ENCODE measurements around the gene SLBP.

The SLBP gene

DNA sequence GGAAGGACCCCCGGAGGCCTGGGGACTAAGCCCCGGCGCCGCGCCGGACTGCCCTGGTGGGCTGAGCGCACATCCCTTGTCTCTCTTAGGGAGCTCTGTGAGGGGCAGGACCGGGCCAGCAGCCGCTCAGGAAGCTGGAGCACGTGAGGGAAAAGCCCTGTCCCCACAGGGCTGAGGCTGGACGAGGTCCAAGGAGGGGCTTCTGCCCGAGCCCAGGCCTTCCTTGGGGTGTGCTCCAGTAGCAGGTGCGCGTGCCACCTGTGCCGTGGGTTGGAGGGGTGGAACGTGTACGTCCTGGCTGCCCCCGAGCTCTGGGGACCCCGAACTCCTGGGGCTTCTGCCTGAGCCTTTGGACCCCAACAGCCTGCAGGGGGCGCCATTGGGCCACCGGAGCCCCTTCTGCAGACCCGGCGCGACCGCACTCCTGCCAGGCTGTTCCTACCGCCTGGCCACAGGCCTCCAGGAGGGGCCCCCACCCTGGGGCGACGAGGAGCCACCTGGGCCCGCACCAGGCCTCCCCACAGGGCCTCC is 36.4 kb upstream of the SLBP start:
- no peak for DNase-seq

DNA sequence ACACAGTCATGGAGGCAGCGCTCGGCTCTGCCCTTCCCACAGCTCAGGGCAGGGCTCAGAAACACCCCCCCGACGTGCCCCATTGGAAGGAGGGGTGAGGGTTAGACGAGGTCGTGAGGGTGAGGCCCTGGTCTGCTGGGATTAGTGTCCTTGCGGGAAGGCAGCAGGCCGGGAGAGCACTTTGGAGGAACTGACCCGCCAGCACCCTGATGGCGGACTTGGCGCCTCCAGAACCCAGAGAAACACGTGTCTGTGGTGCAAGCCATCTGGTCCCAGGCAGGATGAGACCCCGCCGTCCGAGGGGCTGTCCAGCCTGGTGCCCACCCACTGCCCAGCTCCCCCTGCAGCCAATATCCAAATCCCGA is 35.5 kb upstream of the SLBP start:
- no peak for DNase-seq

DNA sequence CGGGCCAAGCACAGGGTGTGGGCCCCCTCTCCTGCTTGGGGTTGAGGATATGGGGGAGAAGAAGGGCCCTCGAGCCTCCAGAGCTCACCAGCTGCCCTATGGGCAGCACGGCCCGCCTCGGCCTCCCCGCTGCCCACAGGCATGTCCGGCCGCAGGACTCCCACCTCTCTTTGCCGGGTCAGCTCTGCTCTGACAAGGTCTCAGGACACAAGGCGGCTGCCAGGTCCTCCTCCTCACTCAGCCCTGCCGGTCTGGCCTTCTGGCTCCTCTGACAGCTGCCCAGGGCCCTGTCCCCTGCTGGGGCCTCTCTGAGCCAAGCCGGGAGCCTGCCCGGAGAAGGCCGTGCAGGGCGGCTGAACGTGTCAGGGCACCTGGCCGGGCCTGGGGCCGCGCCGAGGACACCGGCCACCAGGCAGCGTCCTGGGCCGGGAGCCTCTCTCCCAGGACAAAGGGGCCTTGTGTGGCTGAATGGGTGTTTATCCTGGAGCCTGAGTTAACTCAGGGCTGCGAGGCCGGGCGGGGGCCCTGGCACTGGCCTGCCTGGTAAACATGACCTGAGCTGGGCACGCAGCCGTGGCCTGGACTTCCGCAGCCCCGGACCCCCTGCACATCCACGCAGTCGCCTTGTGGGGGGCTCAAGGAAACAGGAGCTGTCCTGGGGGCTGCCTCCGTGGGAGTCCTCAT is 34.9 kb upstream of the SLBP start:
- DNase-seq = no peak

DNA sequence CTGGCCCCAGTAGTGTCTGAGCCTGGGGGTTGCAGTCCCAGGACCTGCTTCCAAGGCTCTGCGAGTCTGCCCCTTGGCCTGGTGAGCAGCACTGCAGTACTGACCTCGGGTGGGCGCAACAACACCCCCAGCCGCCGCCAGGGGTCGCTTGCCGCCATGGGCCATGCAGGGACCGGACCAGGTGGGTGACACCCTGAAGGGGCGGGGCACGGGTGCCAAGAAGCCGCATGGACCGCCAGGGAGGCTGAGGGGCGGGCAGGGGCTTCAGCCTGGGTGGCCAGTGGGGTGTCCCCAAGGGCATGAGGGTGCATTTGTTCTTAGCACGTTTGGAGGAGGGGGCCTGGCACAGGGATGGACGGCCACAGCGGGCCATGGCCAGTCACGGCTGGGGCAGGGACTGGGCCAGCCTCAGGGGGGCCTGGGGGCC is 34.2 kb upstream of the SLBP start:
- peak; percentile 0 for DNase-seq

DNA sequence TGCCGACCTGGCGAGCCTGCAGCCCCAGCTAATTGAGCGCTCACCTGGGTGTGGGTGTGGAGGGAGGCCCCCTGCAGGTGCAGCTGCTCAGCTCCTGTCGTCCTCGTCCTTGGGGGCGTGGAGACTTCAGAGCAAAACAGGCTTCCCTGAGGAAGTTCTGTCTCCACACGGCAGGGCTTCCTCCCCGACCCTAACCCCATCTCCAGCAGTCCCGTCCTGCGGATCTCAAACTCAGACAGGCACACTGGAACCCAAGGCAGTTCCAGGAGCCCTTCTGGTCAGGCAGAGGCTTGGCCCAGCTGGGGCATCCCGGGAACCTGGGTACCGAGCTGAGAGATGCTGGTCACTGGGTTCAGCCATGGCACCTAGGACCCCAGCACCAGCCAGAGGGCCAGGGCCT is 33.6 kb upstream of the SLBP start:
- DNase-seq = no peak

DNA sequence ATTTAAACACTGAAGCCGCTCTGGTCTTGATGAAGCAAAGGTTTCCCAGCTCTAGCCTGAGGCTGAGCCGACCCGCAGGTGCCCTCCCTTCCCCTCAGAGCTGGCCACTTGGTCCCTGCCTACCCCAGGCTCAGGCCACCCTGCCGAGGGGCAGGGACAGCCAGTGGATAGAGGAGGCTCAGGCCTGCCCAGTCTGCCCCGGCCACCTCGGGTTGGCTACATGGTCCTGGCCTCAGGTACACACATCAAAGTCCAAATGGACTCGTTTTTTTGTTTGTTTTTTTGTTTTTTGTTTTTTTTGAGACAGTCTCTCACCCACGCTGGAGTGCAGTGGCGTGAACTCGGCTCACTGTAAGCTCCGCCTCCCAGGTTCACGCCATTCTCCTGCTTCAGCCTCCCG is 33.0 kb upstream of the SLBP start:
- DNase-seq = no peak

DNA sequence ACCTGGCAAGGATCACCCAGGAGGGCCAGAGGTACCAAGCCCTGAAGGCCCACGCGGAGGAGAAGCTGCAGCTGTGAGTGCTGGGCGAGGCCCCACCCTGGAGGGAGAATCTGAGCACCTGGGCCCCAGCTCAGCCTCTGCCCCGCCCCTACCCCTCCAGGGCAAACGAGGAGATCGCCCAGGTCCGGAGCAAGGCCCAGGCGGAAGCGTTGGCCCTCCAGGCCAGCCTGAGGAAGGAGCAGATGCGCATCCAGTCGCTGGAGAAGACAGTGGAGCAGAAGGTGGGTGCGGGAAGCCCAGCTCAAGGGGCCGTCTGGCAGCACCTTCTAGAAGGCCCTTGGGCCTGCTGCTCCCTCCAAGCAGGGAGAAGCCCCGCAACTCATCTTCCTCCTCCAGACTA is 32.4 kb upstream of the SLBP start:
- no peak for DNase-seq

DNA sequence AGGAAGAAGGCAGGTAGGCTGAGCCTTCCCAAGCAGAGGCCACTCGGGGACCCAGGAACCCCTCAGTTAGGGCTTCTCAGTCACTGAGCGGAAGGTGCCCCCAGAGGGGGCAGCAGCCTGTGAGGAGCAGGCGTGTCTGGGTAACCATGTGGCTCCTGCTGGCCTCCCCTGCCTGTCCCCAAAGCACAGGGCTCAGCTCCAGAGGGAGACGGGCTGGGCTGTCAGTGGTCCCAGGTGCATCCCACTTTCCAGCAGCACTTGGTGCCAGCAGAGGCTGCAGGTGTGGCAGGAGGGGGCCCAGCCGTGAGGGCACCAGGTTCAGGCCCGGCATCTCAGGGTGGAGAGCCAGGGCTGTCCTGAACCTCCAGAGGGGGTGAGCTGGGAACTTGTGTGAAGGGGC is 31.9 kb upstream of the SLBP start:
- DNase-seq = no peak

DNA sequence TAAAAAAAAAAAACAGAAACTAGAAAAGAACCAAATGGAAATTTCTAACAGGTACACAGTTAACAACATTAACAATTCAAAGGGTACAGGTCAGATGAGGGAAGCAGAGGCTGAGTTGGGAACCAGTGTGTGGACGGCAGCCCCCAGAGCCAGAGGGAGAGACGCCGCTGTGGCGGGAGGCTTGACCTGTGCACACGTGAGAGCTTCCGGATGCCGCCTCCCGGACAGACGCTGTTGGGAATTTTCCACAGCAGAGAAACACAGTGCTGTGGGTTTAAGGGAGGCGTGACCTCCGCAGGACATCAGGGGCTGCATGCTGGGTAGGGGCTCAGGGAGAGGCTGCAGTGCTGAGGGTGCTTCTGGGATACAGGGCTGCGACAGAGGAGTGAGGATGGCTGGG is 31.4 kb upstream of the SLBP start:
- DNase-seq = no peak

DNA sequence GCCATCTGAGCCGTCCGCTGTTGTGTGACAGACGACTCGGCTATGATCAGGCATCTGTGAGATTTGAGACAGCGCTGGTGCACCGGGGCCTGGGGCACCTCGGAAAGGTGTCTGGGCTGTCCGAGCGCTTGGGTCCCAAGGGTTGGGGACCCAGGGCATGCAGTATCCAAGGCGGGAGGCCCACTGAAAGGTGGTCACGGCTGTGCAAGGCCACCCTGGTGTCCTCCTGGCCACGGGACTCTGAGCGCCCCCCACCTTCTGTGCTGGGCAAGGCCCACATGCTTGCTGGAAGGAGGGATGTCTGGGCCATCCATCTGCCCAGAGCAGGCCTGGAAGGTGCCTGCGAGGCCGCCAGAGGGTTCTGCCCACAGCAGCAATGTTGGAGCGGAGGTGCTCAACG is 29.1 kb upstream of the SLBP start:
- no peak for DNase-seq

DNA sequence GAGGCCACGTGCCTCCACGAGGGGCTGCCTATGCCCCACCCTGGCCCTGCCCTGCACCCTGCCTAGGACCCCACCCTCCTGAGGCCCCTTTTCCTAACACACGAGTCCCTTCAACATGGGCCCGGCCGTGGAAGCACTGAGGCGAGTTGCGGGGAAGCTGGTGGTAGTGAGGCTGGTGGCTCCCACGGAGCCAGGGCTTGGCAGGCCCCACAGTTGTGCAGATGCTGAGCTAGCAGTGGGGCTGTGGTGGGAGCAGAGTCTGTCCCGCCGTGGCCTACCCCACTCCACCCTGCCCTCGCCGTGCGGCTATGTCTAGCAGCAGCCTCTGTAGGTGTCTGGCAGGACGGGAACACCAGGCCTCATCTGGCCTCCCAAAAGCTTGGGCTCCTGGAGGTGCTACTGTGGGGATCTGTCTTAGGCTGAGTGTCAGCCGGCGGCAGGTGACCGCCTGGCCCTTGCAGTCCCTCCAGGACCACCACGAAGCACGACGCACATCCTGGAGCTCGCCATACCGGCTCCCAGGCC is 28.0 kb upstream of the SLBP start:
- no peak for DNase-seq

DNA sequence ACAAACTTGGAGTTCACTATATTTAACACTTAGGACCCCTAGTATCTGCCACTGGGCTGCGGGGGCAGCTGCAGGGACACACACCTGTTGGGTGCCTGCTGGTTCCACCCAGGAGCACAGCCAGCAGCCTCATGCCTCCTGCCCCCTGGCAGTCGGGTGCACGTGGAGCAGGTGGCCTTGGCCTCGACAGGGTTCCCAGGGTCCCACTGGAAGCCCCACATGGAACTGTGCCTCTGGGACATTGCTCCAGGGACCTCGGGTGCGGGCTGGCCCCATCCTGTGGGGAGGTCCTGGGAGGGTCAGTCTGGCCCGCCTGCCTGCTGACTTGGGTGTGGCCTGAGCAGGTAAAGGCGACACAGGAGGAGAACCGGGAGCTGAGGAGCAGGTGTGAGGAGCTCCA is 27.2 kb upstream of the SLBP start:
- no peak for DNase-seq

DNA sequence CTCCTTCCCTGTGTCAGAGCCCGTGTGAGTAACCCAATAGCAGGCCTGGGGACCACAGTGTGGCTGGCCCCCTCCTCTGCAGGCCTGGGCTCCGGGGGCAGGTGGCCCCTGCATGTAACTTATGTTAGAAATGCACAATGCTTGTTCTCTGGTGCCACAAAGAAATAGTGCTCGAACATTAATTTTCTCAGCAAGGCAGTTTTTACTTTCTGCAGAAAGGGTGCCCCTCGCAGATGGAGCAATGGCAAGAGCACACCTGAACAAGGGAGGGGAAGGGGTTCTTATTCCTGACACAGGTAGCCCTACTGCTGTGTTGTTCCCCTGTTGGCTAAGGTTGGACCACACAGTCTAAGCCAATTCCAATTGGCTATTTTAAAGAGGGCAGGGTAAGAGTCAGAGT is 26.3 kb upstream of the SLBP start:
- DNase-seq = no peak

DNA sequence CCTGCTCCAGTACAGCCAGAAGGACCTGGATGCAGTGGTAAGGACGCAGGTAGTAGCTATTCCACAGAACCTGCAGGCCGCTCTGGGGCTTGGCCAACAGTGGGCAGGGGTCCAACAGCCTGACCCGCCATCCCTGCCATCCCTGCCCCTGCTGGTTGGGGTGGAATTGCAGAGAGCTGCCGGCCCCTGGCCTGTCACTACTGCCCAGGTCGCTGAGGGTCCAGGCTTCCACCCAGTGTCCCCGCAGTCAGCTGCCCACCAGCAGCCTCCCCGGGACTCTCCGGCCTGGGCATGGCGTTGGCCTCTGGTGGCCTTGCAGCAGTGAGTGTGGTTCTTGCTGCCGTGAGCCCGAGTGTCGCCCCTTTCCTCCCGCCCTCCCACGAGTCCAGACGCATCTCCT is 25.5 kb upstream of the SLBP start:
- DNase-seq = no peak

DNA sequence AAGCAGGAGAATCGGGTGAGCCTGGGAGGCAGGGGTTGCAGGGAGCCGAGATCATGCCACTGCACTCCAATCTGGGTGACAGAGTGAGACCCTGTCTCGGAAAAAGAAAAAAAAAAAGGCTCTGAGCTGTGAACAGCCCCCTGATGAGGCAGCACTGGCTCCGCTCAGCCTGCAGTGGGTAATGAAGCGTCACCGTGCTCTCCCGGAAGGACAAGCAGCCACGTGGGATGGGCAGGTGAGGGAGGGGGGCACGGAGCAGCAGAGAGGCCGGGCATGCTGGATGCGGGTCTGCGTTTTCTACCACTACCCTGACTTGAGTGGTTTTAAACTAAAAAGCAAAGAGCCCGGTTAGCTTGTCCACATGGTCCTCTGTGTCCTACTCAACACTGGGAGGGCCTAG is 24.7 kb upstream of the SLBP start:
- DNase-seq = no peak

DNA sequence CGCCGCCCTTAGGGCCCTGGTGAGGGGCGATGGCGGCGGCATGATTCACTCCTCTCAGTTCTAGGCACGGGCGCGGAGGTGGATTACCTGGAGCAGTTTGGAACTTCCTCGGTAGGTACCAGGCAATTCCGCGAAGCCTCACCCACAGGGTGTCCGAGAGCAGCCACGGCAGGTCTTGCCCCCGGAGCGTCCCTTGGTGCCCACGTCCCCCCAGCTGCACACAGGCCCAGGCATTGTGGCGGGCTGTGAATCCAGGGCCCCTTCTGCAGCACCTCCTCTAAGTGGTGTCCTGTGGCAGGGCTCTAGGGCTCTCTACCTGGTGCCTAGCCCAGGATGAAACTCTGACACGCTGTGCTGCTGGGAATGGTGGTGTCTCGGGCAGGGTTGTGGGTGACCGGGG is 23.1 kb upstream of the SLBP start:
- no peak for DNase-seq

DNA sequence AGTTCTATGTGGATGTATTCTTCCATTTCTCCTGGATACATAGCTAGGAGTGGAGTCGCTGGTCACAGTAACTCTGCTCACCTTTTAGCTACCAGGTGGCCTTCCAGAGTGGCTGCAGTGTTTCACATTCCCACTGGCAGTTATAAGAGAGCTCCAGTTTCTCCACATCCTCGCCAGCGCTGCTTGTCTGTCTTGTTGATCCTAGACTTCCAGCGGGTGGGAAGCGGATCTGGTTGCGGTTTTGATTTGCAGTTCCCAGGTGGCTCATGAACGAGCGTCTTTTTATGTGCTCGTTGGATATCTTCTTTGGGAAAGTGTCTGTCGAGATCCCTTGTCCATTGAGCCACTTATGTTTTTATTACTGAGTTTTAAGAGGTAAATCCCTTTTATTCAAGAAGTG is 20.8 kb upstream of the SLBP start:
- no peak for DNase-seq

DNA sequence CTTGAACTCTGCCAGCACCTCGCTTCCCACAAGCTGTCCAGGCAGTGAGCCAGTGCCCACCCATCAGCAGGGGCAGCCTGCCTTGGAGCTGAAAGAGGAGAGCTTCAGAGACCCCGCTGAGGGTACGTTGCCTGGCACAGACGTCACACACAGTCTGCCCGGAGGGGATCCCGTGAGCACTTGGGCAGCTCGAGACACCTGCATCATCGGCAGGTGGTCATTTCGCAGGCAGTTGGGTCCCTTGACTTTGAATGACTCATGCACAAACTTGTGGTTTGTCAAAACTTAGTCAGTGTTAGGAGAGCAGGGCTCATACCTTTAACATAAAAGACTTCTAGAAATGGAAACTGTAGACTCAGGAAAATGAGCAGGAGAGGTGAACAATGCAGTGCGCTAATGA is 19.1 kb upstream of the SLBP start:
- no peak for DNase-seq

DNA sequence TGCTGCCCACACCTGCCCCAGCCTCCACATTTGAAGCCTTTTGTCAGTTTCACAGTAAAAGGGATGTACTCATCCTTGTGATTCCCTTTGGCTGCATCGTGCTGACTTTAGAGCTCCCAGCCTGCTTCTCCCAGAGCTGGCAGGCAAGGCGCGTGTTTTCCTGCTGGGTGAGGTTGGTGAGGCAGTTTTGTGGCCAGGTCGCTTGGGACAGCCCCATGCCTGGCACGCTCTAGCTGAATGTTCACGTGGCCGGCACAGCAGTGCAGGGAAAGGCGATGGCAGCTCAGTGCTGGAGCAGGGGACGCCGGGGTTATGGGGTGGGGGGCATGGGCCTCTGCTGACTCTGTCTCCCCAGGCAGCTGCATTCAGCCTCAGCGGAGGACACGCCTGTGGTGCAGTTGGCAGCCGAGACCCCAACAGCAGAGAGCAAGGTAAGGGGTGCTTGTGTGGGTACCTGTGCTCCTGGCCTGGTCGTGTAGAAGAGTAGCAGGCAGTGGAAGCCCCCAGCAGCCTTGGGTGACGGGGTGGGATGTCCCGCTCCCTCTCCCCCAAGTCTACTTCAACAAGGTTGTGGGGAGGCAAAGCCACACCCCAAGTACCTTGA is 18.5 kb upstream of the SLBP start:
- no peak for DNase-seq

DNA sequence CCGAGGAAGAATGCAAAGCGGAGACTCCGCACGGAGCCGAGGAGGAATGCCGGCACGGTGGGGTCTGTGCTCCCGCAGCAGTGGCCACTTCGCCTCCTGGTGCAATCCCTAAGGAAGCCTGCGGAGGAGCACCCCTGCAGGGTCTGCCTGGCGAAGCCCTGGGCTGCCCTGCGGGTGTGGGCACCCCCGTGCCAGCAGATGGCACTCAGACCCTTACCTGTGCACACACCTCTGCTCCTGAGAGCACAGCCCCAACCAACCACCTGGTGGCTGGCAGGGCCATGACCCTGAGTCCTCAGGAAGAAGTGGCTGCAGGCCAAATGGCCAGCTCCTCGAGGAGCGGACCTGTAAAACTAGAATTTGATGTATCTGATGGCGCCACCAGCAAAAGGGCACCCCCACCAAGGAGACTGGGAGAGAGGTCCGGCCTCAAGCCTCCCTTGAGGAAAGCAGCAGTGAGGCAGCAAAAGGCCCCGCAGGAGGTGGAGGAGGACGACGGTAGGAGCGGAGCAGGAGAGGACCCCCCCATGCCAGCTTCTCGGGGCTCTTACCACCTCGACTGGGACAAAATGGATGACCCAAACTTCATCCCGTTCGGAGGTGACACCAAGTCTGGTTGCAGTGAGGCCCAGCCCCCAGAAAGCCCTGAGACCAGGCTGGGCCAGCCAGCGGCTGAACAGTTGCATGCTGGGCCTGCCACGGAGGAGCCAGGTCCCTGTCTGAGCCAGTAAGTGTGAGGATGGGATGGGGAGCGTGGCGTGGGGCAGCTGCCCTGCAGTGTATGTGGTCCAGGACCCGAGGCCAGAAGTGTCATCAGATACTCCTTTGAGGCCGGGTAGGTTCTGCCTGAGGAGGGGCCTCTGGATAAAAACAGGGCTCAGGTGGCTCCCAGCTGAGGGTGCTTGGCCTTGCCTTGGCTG is 16.2 kb upstream of the SLBP start:
- no peak for DNase-seq

DNA sequence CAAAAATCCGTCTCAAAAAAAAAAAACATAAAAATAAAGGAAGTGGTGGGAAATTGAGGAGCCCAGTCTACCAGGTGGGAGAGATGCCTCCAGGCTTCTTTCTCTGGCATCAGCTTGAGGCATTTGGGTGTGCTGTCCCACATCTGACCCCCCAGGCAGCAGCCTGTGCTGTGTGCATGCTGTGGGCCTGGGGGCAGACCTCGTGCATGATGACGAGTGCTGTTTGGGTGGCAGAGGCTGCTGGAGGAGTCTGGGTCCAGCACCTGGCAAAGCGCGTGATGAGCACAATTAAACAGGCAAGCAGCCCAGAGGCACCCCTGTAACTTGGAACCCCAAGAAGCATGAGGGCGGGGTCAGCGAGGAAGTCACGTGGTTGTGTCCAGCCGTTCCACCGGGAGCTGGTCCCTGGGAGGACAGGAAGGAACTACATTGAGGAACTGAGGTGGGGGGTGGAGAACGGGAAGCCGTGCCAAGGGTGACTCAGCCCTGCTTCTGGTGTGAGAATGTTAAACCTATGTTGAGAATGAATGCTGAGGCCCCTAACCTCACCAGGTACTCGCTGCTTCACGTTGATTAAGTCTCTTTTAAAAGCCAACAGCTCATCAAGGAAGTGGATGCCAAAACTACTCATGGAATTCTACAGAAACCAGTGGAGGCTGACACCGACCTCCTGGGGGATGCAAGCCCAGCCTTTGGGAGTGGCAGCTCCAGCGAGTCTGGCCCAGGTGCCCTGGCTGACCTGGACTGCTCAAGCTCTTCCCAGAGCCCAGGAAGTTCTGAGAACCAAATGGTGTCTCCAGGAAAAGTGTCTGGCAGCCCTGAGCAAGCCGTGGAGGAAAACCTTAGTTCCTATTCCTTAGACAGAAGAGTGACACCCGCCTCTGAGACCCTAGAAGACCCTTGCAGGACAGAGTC is 15.3 kb upstream of the SLBP start:
- DNase-seq = no peak

DNA sequence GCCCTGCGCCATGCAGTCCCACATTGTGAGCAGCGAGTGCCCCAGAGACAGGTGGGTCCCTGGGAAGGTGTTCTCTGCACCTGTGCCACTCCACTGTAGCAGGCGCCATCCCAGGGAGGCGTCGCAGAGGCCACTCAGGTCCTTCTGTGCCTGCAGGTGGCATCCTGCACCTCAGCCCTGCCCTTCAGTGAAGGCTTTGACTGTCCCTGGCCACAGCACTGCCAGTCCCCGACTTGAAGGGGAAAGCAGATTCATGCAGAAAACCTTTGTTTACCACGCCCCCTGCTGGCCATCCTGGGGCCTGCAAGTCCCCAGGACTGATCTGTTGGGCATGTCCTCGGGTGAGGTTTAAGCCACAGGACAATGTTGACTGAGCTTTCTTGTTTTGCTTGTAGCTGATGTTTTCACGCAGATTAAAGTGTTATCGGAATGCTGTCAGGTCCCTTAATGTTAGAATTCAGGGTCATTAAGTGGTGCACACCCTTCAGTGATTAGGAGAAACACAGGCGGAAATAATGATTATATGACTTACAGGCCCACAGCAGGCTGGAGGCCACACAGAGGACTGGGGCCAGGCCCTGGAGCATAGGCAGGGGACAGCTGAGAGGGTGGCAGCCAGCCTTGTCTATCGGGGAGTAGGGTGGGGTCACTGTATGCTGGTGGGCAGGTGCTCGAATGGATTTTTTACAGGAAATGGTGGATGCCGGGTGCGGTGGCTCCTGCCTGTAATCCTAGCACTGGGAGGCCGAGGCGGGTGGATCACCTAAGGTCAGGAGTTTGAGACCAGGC is 14.2 kb upstream of the SLBP start:
- DNase-seq = peak; percentile 2
